ENCODE measurements around the gene GABRR1. TPM values are rescaled to one million over a fixed set of nuclear protein-coding genes. Genes with fewer than 3 reads are reported as not detected.

GABRR1 gene
- total and polyA plus RNA-seq, 2 of the 13 experiments (the other 11 are each of a cell fraction or from before 2014, with no cell fraction given), result not detected

- H2AFZ ChIP-seq (ENCODE audit: low read length), result no peak overlapping the region
- ATAC-seq, result no peak
- no peak overlapping the region for H3K27ac ChIP-seq (ENCODE audit: extremely low read length, insufficient read depth, low read length)
- peaks cover 9% of the 10 kb centered on the region; the same call in 1 of the 2 replicates for H3K9me3 ChIP-seq (ENCODE audit: low read length)
- in situ Hi-C loops (cut with HindIII; ENCODE audit: extremely low pct_ligation_motif_present, low pct_unique_long_range_greater_than_20kb) (no loop called here), intact Hi-C loops (cut with micrococcal nuclease; ENCODE audit: unreplicated experiment) (no loop called here)
- no peaks in the 10 kb centered on the region for H3K4me1 ChIP-seq (ENCODE audit: insufficient read depth, low read length)
- no peak overlapping the region for H3K4me2 ChIP-seq (ENCODE audit: low read depth, low read length)
- no TSS peak for BruUV-seq (replicated peaks)
- DNase-seq (ENCODE audit: low spot score), result no peak
- POLR2A ChIA-PET, result no interaction called here
- FAIRE-seq, result no peak
- H3K9ac ChIP-seq (ENCODE audit: insufficient read depth, low read depth, low read length), result no peak overlapping the region
- no peaks in the 10 kb centered on the region for H3K79me2 ChIP-seq (ENCODE audit: insufficient read depth, low read length)
- CTCF ChIA-PET (ENCODE audit: low intra/inter-chr PET ratio, low total read pairs), result no interaction called here
- no peak overlapping the region for H3K4me3 ChIP-seq (replicated peaks in 1 of 3; ENCODE audit: insufficient read depth in 1 of 3, low read depth in 2 of 3, low read length in 3 of 3)
- H3K27me3 ChIP-seq (ENCODE audit: control insufficient read depth in 1 of 2, insufficient read depth in 2 of 2, low read length in 2 of 2), result peaks cover 0 to 10% of the 10 kb centered on the region in 2 experiments; a peak in 1 of 5 replicates
- no peaks in the 10 kb centered on the region for H4K20me1 ChIP-seq (ENCODE audit: insufficient read depth, low read length)
- no peaks in the 10 kb centered on the region for H3K36me3 ChIP-seq (replicated peaks in 1 of 2; ENCODE audit: control insufficient read depth in 1 of 2, insufficient read depth in 2 of 2, low read length in 2 of 2)
- 87% methylated on average over 5 of the region's 5 CpGs for WGBS (ENCODE audit: low lambda C conversion rate)
- TF ChIP-seq MYNN (CRISPR knock-in tag; IDR thresholded peaks at IDR 0.05; ENCODE audit: low read depth) (no peak), ZNF432 (CRISPR knock-in tag; IDR thresholded peaks at IDR 0.05; ENCODE audit: borderline replicate concordance) (no peak), ETV6 (CRISPR knock-in tag; conservative IDR thresholded peaks at IDR 0.05) (no peak), PAXIP1 (CRISPR knock-in tag; conservative IDR thresholded peaks at IDR 0.05) (no peak), ZMAT3 (CRISPR knock-in tag; conservative IDR thresholded peaks at IDR 0.05) (no peak), ZNF10 (CRISPR knock-in tag; IDR thresholded peaks at IDR 0.05; ENCODE audit: borderline replicate concordance, low read depth) (no peak), E2F1 (CRISPR knock-in tag; IDR thresholded peaks at IDR 0.05) (no peak), ZNF772 (CRISPR knock-in tag; IDR thresholded peaks at IDR 0.05) (no peak), HINFP (CRISPR knock-in tag; IDR thresholded peaks at IDR 0.05; ENCODE audit: low read depth) (no peak), AFF4 (CRISPR knock-in tag; IDR thresholded peaks at IDR 0.05) (no peak), ZNF20 (CRISPR knock-in tag; IDR thresholded peaks at IDR 0.05) (no peak), RAD51 (IDR thresholded peaks at IDR 0.05; ENCODE audit: borderline replicate concordance) (no peak), ZNF513 (CRISPR knock-in tag; conservative IDR thresholded peaks at IDR 0.05) (no peak)
Observed at GRCh38 chr6:89190741-89191140, 26.4 kb downstream of the GABRR1 start.
